ENCODE data around the gene ATP6AP1.
"Not testable (repeated sequence)": the region's sequence is repeated elsewhere in the genome, so short reads cannot be mapped to it uniquely, and the experiment has no call there.

DNA sequence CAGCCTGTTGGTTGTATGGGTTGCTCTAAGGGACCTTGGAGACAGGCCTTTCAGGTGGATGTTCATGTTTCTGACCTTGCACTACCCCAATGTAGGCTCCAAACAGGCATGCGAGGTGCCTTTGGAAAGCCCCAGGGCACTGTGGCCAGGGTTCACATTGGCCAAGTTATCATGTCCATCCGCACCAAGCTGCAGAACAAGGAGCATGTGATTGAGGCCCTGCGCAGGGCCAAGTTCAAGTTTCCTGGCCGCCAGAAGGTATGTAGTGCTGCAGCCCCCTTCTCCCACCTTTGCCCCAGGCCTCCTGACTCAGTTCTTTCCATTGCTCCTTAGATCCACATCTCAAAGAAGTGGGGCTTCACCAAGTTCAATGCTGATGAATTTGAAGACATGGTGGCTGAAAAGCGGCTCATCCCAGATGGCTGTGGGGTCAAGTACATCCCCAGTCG lies 28.1 kb upstream of the ATP6AP1 start:
- TF ChIP-seq, protein P1, sequence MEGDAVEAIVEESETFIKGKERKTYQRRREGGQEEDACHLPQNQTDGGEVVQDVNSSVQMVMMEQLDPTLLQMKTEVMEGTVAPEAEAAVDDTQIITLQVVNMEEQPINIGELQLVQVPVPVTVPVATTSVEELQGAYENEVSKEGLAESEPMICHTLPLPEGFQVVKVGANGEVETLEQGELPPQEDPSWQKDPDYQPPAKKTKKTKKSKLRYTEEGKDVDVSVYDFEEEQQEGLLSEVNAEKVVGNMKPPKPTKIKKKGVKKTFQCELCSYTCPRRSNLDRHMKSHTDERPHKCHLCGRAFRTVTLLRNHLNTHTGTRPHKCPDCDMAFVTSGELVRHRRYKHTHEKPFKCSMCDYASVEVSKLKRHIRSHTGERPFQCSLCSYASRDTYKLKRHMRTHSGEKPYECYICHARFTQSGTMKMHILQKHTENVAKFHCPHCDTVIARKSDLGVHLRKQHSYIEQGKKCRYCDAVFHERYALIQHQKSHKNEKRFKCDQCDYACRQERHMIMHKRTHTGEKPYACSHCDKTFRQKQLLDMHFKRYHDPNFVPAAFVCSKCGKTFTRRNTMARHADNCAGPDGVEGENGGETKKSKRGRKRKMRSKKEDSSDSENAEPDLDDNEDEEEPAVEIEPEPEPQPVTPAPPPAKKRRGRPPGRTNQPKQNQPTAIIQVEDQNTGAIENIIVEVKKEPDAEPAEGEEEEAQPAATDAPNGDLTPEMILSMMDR (IDR thresholded peaks at IDR 0.05): not testable (repeated sequence)
- TF ChIP-seq POLR2A (IDR thresholded peaks at IDR 0.05): not testable (repeated sequence)
